Measurements from ENCODE around the gene FOXK1. TPM values are rescaled to one million over a fixed set of nuclear protein-coding genes. Genes with fewer than 3 reads are reported as not detected.
A peak's percentile ranks its signal among the peaks of the same experiment; 100 is the strongest.

FOXK1 gene
- polyA plus RNA-seq, 3 donors = 0.33 to 16.8 (median 0.76) TPM

DNA sequence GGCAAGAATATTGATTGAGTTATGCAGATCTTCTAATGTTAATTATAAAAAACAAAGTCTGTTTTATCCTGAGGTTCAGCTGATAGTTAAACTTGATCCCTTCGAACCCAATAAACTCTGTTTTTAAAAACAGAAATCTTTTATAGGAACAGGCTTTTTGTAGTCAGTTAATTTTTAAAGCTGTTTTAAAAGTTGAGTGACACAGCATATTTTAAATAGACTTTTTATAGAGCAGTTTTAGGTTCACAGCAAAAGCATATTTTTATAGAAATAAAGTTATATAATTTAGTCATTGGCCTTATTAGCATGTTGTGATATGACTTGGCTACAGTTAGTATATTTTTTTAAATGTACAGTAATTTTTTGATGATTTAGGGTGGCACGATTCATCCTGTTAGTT, 11.1 kb downstream of the FOXK1 start:
- DNase-seq = no peak
- H3K36me3 ChIP-seq (replicated peaks in 1 of 2; ENCODE audit: control insufficient read depth in 1 of 2, insufficient read depth in 2 of 2, low read length in 2 of 2) = peaks cover 0 to 4% of the 10 kb centered on the region in 2 donors
- peaks cover 99% of the 10 kb centered on the region for H4K20me1 ChIP-seq (ENCODE audit: insufficient read depth, low read length)
- Mint-ChIP-seq H3K4me3 (no peak overlapping the region), H3K27ac (peak overlapping the region in 3 of 7 donors; percentile 46 to 71 (median 70)), H3K27me3 (ENCODE audit: low read depth in 3 of 3) (no peaks in the 10 kb centered on the region), H3K9me3 (no peaks in the 10 kb centered on the region), H3K4me1 (peaks cover 30% of the 10 kb centered on the region), H3K36me3 (peaks cover 10 to 17% of the 10 kb centered on the region in 2 donors)
- H2AFZ ChIP-seq (ENCODE audit: insufficient read depth, low read depth, low read length, poor library complexity, severe bottlenecking) = no peak overlapping the region
- H3K79me2 ChIP-seq (ENCODE audit: insufficient read depth, low read length) = peaks cover 100% of the 10 kb centered on the region
- intact Hi-C loops (cut with micrococcal nuclease) = no loop called here
- no peaks in the 10 kb centered on the region for H3K4me1 ChIP-seq (ENCODE audit: control insufficient read depth in 1 of 2, insufficient read depth in 2 of 2, low read length in 2 of 2)
- no peak overlapping the region for H3K4me3 ChIP-seq (replicated peaks in 1 of 3; ENCODE audit: low read depth in 2 of 3, low read length in 3 of 3)
- no peaks in the 10 kb centered on the region for H3K9me3 ChIP-seq (replicated peaks in 1 of 2; ENCODE audit: control insufficient read depth in 1 of 2, insufficient read depth in 1 of 2, low read length in 2 of 2)
- TF ChIP-seq CTCF (IDR thresholded peaks at IDR 0.05) = no peak
- H3K27ac ChIP-seq (ENCODE audit: low read depth in 1 of 2, low read length in 2 of 2) = peak overlapping the region in 1 of 2 donors; percentile 17
- WGBS (ENCODE audit: insufficient coverage) = 80% methylated on average over 1 of the region's 2 CpGs
- H3K27me3 ChIP-seq (ENCODE audit: control insufficient read depth in 2 of 2, insufficient read depth in 2 of 2, low read length in 2 of 2) = no peaks in the 10 kb centered on the region
- no peak overlapping the region for H3K9ac ChIP-seq (ENCODE audit: insufficient read depth, low read length, poor library complexity, severe bottlenecking)
- H3K4me2 ChIP-seq (replicated peaks; ENCODE audit: extremely low read depth, low read length, poor library complexity, severe bottlenecking) = no peak overlapping the region

GRCh38 chr7:4693749-4694148, 11.7 kb downstream of the FOXK1 start:
- peaks cover 100% of the 10 kb centered on the region for H3K79me2 ChIP-seq (ENCODE audit: insufficient read depth, low read length)
- H3K9ac ChIP-seq (ENCODE audit: insufficient read depth, low read length, poor library complexity, severe bottlenecking) = no peak overlapping the region
- H3K9me3 ChIP-seq (replicated peaks in 1 of 2; ENCODE audit: control insufficient read depth in 1 of 2, insufficient read depth in 1 of 2, low read length in 2 of 2) = no peaks in the 10 kb centered on the region
- no peaks in the 10 kb centered on the region for H3K27me3 Mint-ChIP-seq (ENCODE audit: low read depth in 3 of 3)
- no peak overlapping the region for H3K4me2 ChIP-seq (replicated peaks; ENCODE audit: extremely low read depth, low read length, poor library complexity, severe bottlenecking)
- H3K4me1 Mint-ChIP-seq = peaks cover 30% of the 10 kb centered on the region
- 100% methylated on average over 1 of the region's 2 CpGs for WGBS (ENCODE audit: insufficient coverage)
- peak overlapping the region in 3 of 7 donors; percentile 46 to 71 (median 70) for H3K27ac Mint-ChIP-seq
- peaks cover 0 to 4% of the 10 kb centered on the region in 2 donors for H3K36me3 ChIP-seq (replicated peaks in 1 of 2; ENCODE audit: control insufficient read depth in 1 of 2, insufficient read depth in 2 of 2, low read length in 2 of 2)
- H3K36me3 Mint-ChIP-seq = peaks cover 7 to 14% of the 10 kb centered on the region in 2 donors
- H3K4me3 Mint-ChIP-seq = no peak overlapping the region
- intact Hi-C loops (cut with micrococcal nuclease) = no loop called here
- H3K9me3 Mint-ChIP-seq = no peaks in the 10 kb centered on the region
- no peak for TF ChIP-seq CTCF (IDR thresholded peaks at IDR 0.05)
- H3K27me3 ChIP-seq (ENCODE audit: control insufficient read depth in 2 of 2, insufficient read depth in 2 of 2, low read length in 2 of 2) = no peaks in the 10 kb centered on the region
- H3K4me1 ChIP-seq (ENCODE audit: control insufficient read depth in 1 of 2, insufficient read depth in 2 of 2, low read length in 2 of 2) = no peaks in the 10 kb centered on the region
- H3K4me3 ChIP-seq (replicated peaks in 1 of 3; ENCODE audit: low read depth in 2 of 3, low read length in 3 of 3) = no peak overlapping the region
- peak overlapping the region in 1 of 2 donors; percentile 17 for H3K27ac ChIP-seq (ENCODE audit: low read depth in 1 of 2, low read length in 2 of 2)
- no peak overlapping the region for H2AFZ ChIP-seq (ENCODE audit: insufficient read depth, low read depth, low read length, poor library complexity, severe bottlenecking)
- peaks cover 99% of the 10 kb centered on the region for H4K20me1 ChIP-seq (ENCODE audit: insufficient read depth, low read length)
- no peak for DNase-seq
